T-helper 9 cell (primary cell): ENCODE measurements around the gene RNF128.

Experiments
- DNase-seq: peaks from one replicate; pipeline ENCODE4 v3.0.0-alpha.2; 2020
- total RNA-seq, 2 donors: gene quantifications; one replicate each; lab custom pipeline; 2026; lab: John Stamatoyannopoulos, UW

Gene RNF128, protein sequence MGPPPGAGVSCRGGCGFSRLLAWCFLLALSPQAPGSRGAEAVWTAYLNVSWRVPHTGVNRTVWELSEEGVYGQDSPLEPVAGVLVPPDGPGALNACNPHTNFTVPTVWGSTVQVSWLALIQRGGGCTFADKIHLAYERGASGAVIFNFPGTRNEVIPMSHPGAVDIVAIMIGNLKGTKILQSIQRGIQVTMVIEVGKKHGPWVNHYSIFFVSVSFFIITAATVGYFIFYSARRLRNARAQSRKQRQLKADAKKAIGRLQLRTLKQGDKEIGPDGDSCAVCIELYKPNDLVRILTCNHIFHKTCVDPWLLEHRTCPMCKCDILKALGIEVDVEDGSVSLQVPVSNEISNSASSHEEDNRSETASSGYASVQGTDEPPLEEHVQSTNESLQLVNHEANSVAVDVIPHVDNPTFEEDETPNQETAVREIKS
- total RNA-seq = 0 to 0.07 reads per million in 2 donors

DNA sequence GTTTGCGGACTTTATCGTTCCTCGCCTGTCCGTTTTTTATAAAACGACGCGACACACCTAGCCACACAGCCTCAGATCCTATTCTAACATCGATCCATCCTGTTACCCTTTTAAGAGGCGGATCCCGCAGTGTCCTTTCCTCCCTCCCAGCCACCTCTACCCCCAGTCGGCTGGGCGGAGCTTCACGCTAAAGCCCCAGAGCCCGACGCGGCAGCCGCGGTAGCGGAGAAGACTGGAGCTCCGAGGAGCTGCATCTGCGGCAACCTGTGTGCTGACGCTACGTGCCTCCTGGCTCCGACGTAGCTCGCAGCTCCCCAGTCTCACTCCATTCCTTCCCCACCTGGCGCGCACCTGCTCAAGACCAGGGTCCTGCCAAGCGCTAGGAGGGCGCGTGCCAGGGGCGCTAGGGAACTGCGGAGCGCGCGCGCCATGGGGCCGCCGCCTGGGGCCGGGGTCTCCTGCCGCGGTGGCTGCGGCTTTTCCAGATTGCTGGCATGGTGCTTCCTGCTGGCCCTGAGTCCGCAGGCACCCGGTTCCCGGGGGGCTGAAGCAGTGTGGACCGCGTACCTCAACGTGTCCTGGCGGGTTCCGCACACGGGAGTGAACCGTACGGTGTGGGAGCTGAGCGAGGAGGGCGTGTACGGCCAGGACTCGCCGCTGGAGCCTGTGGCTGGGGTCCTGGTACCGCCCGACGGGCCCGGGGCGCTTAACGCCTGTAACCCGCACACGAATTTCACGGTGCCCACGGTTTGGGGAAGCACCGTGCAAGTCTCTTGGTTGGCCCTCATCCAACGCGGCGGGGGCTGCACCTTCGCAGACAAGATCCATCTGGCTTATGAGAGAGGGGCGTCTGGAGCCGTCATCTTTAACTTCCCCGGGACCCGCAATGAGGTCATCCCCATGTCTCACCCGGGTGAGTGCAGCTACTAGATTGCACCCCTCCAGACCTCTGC lies at the start of gene RNF128:
Gene RNF128 (plus strand): TSS at position 217 of the 953 bp plus-strand sequence. CDS start 213 bp downstream, at position 430.
- peak; percentile 1 for DNase-seq

DNA sequence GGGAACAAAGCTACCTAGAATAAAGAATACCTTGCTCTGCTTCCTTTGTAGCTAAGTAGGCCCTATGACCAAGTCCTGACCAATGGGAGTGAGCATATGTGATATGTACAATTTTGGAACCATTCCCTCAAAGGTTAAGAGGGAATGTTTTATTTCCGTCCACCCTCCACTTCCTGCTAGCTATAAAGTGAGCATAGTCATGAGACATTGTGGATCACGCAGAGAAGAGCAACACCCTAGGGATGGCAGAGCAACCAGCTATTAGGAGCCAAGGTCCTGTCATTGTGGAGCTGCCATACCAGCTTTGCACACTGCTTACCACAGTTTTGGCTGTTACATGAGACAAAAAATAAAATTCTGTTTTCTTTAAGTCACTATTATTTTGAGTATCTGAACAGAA lies 45.8 kb upstream of the RNF128 start:
- no peak for DNase-seq

DNA sequence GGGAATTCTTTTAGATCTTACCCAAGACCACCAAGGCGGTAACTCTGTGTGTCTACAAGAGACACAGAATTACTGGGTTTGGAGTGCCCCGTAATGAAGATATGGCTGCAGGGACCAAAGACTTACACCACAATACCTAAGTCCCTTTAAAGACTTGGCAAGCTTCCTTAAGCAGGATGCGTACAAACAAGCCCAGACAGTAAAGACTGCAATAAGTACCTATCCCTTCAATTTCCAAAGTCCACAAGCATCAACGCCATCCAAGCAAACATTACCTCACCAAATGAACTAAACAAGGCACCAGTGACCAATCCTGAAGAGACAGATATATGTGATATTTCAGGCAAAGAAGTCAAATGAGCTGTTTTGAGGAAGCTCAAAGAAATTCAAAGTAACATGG lies 42.3 kb upstream of the RNF128 start:
- DNase-seq = no peak

GRCh38 chrX:106692425-106693065 lies 34.0 kb upstream of the RNF128 start:
- no peak for DNase-seq

DNA sequence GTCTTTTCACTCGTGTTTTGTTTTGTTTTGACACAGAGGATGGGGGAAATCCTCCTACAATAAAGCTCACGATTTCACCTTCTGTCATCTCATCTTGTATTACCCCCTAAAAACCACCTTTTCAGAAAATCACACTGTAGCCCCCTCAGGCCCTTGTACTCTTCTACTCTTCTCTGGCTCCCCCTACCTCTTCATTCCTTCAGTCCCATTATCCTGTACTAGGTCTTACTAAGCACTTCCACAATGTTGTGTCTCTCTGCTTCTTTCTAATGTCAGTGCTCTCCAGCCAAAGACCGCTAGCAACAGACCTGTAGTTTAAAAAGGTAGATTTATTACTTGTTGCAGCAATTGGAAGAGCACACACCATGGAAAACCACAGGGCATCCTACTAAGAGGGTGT lies 30.0 kb upstream of the RNF128 start:
- no peak for DNase-seq

GRCh38 chrX:106698693-106699092 lies 27.8 kb upstream of the RNF128 start:
- no peak for DNase-seq

GRCh38 chrX:106702636-106703035 lies 23.9 kb upstream of the RNF128 start:
- DNase-seq = no peak

DNA sequence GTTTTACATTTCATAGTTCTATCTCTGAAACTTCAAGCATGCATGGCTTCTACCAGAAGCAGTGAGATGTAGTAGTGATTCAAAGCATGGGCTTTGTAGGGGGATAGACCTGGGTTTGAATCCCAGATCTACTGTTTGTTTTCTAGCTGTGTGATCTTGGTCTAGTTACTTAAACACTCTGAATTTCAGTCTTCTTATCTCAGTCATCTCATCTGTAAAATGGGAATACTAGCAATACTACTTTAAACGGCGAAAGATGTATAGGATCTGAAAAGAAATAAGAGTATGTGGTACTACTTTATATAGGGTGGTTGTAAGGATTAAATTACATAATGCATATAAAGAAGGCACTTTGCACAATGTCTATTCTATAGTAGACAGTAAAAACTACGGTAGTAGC lies 20.0 kb upstream of the RNF128 start:
- no peak for DNase-seq

DNA sequence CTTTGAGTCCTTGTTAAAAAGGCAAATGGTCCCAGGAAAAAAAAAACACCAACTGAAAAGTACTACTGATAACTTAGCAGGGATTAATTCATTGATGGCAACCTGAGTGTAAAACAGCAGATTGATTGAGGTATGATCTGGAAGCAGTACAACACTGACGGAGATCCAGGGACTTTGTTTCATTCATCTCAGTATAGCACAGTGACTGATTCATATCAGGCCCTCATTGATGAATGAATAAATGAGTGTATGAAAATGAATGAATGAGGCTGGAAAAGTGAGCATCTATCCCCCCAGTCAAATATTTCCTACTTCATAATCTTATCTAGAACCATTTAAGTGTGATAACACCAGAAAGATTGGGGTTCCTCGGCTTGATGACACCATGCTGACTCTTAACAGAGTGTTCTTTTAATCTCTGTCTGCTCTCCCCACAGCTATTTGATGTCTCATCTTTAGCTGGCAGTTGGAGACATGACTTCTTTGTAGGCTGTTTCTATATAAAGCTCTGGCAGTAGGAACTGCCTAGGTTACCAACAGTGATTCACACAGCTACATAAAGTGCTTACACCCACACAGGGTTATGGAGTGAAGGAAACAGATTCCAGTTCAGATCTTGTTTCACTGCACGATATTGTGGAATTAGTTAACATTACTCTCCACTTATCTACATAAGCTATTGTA lies 18.6 kb upstream of the RNF128 start:
- no peak for DNase-seq

- DNase-seq = no peak
These were observed 15.7 kb upstream of the RNF128 start for GRCh38 chrX:106710771-106711170.

GRCh38 chrX:106711375-106711774 lies 15.1 kb upstream of the RNF128 start:
- DNase-seq = no peak

DNA sequence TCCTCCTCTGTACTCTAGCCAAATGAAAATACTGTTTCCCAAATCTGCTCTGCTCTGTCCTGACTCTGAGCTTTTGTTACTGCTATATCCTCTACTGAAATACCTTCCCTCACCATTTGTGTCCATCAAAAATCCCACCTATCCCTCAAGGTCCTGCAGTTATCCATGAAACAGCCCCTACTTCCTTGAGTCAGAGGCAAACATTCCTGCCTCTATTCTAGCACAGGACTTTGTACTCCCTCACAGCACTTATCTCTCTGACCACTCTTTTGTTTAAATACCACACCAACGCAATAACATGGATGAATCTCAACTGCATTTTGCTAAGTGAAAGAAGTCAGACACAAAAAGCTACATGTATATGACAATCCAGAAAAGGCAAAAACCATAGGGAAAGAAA lies 10.5 kb upstream of the RNF128 start:
- no peak for DNase-seq

- DNase-seq = no peak
These were observed 10.0 kb upstream of the RNF128 start for GRCh38 chrX:106716463-106716862.

- DNase-seq = no peak
These were observed 7.8 kb upstream of the RNF128 start for GRCh38 chrX:106718709-106719108.

DNA sequence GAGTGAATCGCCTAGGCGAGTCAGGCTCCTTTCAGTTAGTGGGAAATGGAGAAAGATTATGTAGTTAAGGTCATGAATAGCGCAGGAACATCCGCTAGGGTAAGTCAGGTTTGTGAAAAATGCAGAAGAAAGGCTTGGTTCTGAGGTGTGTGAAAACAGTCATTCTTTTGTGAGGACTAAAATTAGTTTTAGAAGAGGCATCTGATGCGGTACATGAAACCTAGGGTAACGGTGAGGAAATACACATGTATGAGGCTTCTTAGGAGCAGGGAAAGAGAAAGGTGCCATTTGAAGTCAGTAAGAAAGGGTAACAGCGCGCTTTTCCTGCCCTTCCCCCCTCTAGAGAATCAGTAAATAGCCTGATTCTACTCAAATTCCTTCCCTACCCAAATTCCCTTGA lies 570 bp upstream of the RNF128 start:
- no peak for DNase-seq

GRCh38 chrX:106728337-106728736 lies 1.8 kb downstream of the RNF128 start:
- DNase-seq = no peak

DNA sequence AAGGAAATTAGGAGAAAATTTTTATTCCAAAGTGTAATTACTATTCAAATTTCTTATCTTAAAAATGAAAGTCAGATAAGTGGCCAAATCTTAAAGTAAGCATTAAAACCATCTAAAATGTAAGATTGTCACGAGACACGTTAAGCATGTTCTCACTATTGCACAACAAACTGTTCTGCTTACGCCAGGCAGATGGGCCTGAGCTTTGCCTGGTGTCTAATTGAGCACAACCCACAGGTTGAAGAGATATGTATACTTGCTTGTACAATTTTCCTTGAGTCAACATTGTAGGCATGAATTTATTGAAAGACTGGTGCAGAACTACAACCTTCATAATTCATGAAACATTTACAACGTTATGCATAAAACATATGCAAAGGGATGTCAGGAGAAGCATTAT lies 3.9 kb downstream of the RNF128 start:
- DNase-seq = no peak

- DNase-seq = no peak
These were observed 5.1 kb downstream of the RNF128 start for GRCh38 chrX:106731590-106731989.

DNA sequence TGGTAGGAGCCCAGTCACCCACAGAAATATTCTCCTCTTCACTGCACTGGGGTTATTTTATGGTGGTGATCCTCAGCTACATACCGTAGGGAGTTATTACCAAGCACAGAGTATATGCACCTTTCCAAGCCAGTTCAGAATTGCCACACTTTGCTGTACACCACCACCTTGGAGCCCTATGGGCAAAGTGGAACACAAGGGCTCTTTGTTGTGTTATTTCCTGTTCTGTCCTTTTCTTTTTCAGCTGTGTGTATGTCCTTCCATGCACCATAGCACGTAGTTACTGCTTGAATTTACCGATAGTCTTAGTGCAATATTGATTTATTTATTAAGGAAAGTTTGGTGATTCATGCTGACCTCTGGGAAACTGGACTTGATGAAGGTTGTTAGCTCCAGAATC lies 8.3 kb downstream of the RNF128 start:
- DNase-seq = no peak

DNA sequence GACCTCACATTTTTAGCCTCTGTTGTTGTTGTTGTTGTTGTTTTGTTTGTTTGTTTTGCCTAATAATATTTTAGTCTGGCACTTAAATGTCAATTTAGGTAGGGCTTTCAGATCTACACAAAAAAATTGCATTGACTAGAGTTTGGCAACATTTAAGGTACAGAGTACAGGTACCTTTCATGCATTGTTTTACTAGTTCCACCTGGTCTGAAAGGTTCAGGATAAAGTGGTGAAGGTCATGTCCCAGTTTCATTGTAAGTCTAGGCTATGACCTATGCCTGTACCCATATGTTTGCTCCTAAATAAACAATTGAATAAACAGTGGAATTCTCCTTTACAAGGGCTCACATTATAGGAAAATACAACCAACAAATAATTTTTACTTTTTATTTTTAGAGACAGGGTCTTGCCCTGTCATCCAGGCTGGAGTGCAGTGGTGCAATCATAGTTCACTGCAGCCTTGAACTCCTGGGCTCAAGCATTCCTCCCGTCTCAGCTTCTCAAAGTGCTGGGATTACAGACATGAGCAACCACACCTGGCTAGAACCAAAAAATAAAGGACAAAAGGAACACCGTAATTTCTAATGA lies 13.8 kb downstream of the RNF128 start:
- DNase-seq = no peak

GRCh38 chrX:106742193-106742592 lies 15.7 kb downstream of the RNF128 start:
- no peak for DNase-seq

DNA sequence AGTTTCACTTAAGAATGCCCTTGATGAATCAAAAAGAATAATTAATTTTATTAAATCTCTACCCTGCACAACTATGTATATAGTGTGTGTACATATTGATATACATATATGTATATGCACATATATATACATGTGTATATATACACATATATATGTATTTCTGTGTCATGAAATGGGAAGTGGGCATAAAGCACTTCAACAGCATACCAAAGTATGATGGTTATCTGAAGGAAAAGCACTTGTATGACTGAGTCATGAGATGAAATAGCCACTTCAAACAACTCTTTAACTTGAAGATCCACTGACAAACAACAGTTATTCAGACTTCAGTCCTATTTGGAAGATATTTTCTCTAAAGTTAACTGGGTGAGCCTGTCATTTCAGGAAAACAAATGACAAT lies 16.3 kb downstream of the RNF128 start:
- DNase-seq = no peak
